Activated CD8-positive, alpha-beta memory T cell treated with anti-CD3 and anti-CD28 coated beads, Interleukin-2, amount 50 U/mL, for 24 hours (primary cell): ENCODE data around the gene SUGCT.

Experiments
- DNase-seq: peaks from one replicate; pipeline ENCODE4 v3.0.0-alpha.2; 2020; ENCODE audit errors: extremely low read depth

The SUGCT gene

GRCh38 chr7:40520986-40521738 is 386.4 kb downstream of the SUGCT start:
- no peak for DNase-seq

- DNase-seq, result no peak
Measured at GRCh38 chr7:40525764-40526163, 391.0 kb downstream of the SUGCT start.

GRCh38 chr7:40526951-40527715 is 392.3 kb downstream of the SUGCT start:
- no peak for DNase-seq

- no peak for DNase-seq
Measured at GRCh38 chr7:40527723-40528122, 392.9 kb downstream of the SUGCT start.

- DNase-seq, result no peak
Measured at GRCh38 chr7:40530292-40530691, 395.5 kb downstream of the SUGCT start.

- DNase-seq, result no peak
Measured at GRCh38 chr7:40531956-40532355, 397.2 kb downstream of the SUGCT start.

GRCh38 chr7:40535678-40536077 is 400.9 kb downstream of the SUGCT start:
- DNase-seq, result no peak

- DNase-seq, result no peak
Measured at GRCh38 chr7:40536421-40536820, 401.6 kb downstream of the SUGCT start.

GRCh38 chr7:40538281-40538680 is 403.5 kb downstream of the SUGCT start:
- DNase-seq, result no peak

- no peak for DNase-seq
Measured at GRCh38 chr7:40541336-40541735, 406.5 kb downstream of the SUGCT start.

- no peak for DNase-seq
Measured at GRCh38 chr7:40542982-40543741, 408.4 kb downstream of the SUGCT start.

- DNase-seq, result no peak
Measured at GRCh38 chr7:40544221-40544723, 409.5 kb downstream of the SUGCT start.

- no peak for DNase-seq
Measured at GRCh38 chr7:40544871-40545303, 410.1 kb downstream of the SUGCT start.

GRCh38 chr7:40545739-40546138 is 410.9 kb downstream of the SUGCT start:
- DNase-seq, result no peak

- DNase-seq, result no peak
Measured at GRCh38 chr7:40546616-40547501, 412.1 kb downstream of the SUGCT start.

- no peak for DNase-seq
Measured at GRCh38 chr7:40549372-40550039, 414.7 kb downstream of the SUGCT start.

GRCh38 chr7:40551685-40552576 is 417.1 kb downstream of the SUGCT start:
- DNase-seq, result no peak

- DNase-seq, result no peak
Measured at GRCh38 chr7:40560672-40561071, 425.9 kb downstream of the SUGCT start.

GRCh38 chr7:40566879-40567278 is 432.1 kb downstream of the SUGCT start:
- DNase-seq, result no peak

GRCh38 chr7:40569326-40569725 is 434.5 kb downstream of the SUGCT start:
- DNase-seq, result no peak
